IgD-negative memory B cell (primary cell): ENCODE data around the gene SMAD5. TPM values are rescaled to one million over a fixed set of nuclear protein-coding genes. Genes with fewer than 3 reads are reported as not detected.

Source experiments
- H3K27ac Mint-ChIP-seq, 3 donors: one replicate each; pipeline ENCODE4 v1.8.0; 2020 to 2022; ENCODE audit warnings: mild to moderate bottlenecking in 3 of 3, mixed read lengths in 3 of 3, moderate library complexity in 1 of 3
- H3K27me3 Mint-ChIP-seq: one replicate; pipeline ENCODE4 v1.8.0; 2021; ENCODE audit warnings: mixed read lengths
- H3K36me3 Mint-ChIP-seq: one replicate; pipeline ENCODE4 v1.8.0; 2020; ENCODE audit warnings: mild to moderate bottlenecking, mixed read lengths
- H3K4me1 Mint-ChIP-seq, 3 donors: one replicate each; pipeline ENCODE4 v1.8.0; 2020 to 2022; ENCODE audit warnings: mixed read lengths in 3 of 3, mild to moderate bottlenecking in 1 of 3
- H3K4me3 Mint-ChIP-seq, 4 donors: one replicate each; pipeline ENCODE4 v1.8.0; 2020 to 2022; ENCODE audit warnings: mild to moderate bottlenecking in 4 of 4, mixed read lengths in 4 of 4, moderate library complexity in 3 of 4
- H3K9me3 Mint-ChIP-seq, 3 donors: one replicate each; pipeline ENCODE4 v1.8.0; 2020 to 2021; ENCODE audit warnings: mixed read lengths in 3 of 3, mild to moderate bottlenecking in 1 of 3
- polyA plus RNA-seq: library from polyadenylated mRNA; unstranded; fragments of 300-500 nt; fragmentation: Illumina TruSeq; gene quantifications from one replicate; pipeline ENCODE4 v1.2.3, GENCODE V29; 2021

The SMAD5 gene
- polyA plus RNA-seq, 1 donor from 2014 or later, result 26.9 TPM

DNA sequence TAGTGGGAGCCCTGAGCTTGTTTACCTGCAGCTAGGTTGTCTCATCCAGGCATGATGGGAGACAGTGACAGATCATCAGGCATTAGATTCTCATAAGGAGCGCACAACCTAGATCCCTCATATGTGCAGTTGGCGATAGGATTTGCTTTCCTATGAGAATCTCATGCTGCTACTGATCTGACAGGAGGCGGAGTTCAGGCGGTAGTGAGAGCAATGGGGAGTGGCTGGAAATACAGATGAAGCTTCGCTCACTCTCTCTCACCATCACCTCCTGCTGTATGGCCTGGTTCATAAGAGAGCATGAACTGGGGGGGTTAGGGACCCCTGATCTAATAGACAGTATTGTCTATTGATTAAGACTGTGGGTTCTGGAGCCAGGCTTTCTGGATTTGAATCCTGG is 24.9 kb downstream of the SMAD5 start:
- H3K27ac Mint-ChIP-seq, result no peak overlapping the region
- H3K36me3 Mint-ChIP-seq, result peaks cover 20% of the 10 kb centered on the region
- no peak overlapping the region for H3K4me3 Mint-ChIP-seq
- H3K9me3 Mint-ChIP-seq, result no peaks in the 10 kb centered on the region
- H3K4me1 Mint-ChIP-seq, result peaks cover 4 to 8% (median 8%) of the 10 kb centered on the region in 3 donors
- no peaks in the 10 kb centered on the region for H3K27me3 Mint-ChIP-seq

DNA sequence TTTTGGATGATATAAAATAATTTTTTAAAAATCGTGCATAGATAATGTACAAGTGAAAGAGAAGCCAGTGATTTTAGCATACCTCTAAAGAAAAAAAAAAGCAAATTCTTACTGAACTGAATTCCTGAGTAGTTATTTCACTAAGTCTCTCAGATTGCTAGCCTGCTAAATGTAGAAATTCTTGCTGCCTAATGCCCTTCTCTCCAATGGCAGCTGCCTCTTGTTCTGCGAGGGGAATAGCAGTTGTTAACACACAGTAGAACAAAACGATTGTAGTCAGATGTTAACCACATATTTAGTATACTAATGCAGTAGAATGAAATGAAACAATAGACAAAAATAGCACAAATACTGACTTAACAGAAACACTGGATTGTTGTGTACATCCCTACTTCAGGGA is 26.8 kb downstream of the SMAD5 start:
- Mint-ChIP-seq H3K36me3 (peaks cover 13% of the 10 kb centered on the region), H3K27ac (no peak overlapping the region), H3K4me1 (peaks cover 8 to 12% (median 8%) of the 10 kb centered on the region in 3 donors), H3K4me3 (no peak overlapping the region), H3K9me3 (no peaks in the 10 kb centered on the region), H3K27me3 (no peaks in the 10 kb centered on the region)

DNA sequence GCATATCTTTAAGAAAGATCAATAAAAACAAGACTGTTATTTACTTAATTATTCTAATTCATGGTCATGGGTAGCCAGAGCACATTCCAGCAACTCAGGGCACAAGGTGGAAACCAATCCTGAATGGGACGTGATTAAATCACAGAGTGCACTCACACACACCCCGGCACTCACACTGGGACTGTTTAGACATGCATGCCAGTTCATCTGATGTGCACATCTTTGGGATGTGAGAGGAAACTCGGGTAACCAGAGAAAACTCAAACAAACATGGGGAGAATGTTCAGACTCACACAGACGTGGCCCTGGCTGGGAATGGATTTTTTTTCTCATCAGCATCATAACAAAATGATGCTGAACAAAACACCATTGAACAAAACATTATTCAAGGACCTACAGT is 29.4 kb downstream of the SMAD5 start:
- H3K36me3 Mint-ChIP-seq, result peaks cover 12% of the 10 kb centered on the region
- no peaks in the 10 kb centered on the region for H3K9me3 Mint-ChIP-seq
- peaks cover 14 to 17% (median 15%) of the 10 kb centered on the region in 3 donors for H3K4me1 Mint-ChIP-seq
- no peak overlapping the region for H3K27ac Mint-ChIP-seq
- no peaks in the 10 kb centered on the region for H3K27me3 Mint-ChIP-seq
- H3K4me3 Mint-ChIP-seq, result no peak overlapping the region

DNA sequence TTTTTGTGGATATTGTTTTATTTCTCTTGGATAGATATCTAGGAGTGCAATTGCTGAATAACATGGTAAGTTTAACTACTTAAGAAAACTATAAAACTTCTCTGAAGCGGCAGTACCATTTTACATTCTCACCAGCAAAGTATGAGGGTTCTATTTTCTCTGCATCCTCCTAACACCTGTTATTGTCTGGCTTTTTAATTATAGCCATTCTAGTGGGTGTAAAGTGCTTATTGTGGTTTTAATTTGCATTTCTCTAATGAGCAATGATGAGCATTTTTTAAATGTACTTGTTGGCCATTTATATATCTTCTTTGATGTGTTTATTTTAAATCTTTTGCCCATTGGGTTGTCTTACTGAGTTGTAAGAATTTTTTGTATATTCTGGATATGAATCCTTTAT is 31.6 kb downstream of the SMAD5 start:
- Mint-ChIP-seq H3K4me1 (peaks cover 15 to 20% (median 18%) of the 10 kb centered on the region in 3 donors), H3K4me3 (no peak overlapping the region), H3K27me3 (no peaks in the 10 kb centered on the region), H3K36me3 (peaks cover 15% of the 10 kb centered on the region), H3K27ac (peak overlapping the region in 1 of 3 donors; percentile 9), H3K9me3 (no peaks in the 10 kb centered on the region)

DNA sequence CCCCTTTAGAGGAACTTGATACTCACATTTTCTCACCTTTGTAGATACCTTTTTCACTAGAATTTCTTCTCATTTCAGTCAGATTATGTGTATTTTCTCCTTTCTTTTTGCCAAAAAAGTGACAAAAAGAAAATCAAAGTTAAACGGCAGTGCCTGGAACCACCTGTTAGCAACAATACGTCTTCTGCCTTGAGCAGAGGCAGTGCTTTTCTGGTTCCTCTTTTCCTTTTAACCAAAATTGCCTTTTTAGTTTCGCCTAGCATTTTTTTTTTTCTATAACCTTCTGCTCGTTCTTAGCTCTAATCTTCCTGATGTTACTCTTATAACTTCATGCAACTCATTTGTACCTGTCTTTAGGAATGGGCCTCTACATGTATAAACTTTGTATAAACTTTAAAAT is 34.3 kb downstream of the SMAD5 start:
- peak overlapping the region in 1 of 3 donors; percentile 79 for H3K27ac Mint-ChIP-seq
- H3K27me3 Mint-ChIP-seq, result no peaks in the 10 kb centered on the region
- no peaks in the 10 kb centered on the region for H3K9me3 Mint-ChIP-seq
- H3K4me1 Mint-ChIP-seq, result peaks cover 13 to 24% (median 15%) of the 10 kb centered on the region in 3 donors
- H3K4me3 Mint-ChIP-seq, result peak overlapping the region in 2 of 4 donors; percentile 6 to 24
- peaks cover 13% of the 10 kb centered on the region for H3K36me3 Mint-ChIP-seq

DNA sequence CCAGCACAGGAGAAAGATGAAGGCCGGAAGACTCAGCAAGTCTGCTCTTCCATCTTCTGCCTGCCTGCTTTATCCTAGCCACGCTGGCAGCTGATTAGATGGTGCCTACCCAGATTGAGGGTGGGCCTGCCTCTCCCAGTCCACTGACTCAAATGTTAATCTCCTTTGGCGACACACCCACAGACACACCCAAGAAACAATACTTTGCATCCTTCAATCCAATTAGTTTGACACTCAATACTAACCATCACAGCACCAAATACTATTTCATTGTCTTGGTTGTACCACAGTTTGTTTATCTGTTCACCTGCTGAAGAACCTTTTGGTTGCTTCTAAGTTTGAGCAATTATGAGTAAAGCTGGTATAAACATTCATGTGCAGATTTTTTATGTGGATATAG is 36.6 kb downstream of the SMAD5 start:
- Mint-ChIP-seq H3K27ac (no peak overlapping the region), H3K36me3 (peaks cover 18% of the 10 kb centered on the region), H3K4me1 (peaks cover 13 to 22% (median 13%) of the 10 kb centered on the region in 3 donors), H3K9me3 (no peaks in the 10 kb centered on the region), H3K4me3 (no peak overlapping the region), H3K27me3 (no peaks in the 10 kb centered on the region)

DNA sequence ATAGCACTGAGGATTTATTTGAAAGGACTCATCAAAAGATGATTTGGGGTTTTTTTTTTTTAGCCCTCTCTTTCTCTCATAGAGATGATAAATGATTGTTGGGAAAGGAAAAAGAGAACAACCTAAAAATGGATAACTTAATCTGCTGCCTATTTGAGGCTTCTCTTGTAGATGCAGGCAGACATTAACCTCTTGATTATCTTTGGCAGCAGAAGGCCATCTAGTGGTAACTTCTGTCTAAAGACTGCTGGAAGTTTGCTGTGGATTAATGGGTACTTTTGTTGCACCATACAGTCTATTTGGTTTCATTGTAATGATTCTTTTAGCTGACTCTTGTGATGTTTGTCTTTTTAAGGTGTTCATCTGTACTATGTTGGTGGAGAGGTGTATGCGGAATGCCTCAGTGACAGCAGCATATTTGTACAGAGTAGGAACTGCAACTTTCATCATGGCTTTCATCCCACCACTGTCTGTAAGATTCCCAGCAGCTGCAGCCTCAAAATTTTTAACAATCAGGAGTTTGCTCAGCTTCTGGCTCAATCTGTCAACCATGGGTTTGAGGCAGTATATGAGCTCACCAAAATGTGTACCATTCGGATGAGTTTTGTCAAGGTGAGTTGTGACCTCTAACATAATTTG is 41.5 kb downstream of the SMAD5 start:
- no peak overlapping the region for H3K27ac Mint-ChIP-seq
- peaks cover 11% of the 10 kb centered on the region for H3K36me3 Mint-ChIP-seq
- no peak overlapping the region for H3K4me3 Mint-ChIP-seq
- peaks cover 0 to 4% (median 1%) of the 10 kb centered on the region in 3 donors for H3K4me1 Mint-ChIP-seq
- H3K27me3 Mint-ChIP-seq, result no peaks in the 10 kb centered on the region
- no peaks in the 10 kb centered on the region for H3K9me3 Mint-ChIP-seq

DNA sequence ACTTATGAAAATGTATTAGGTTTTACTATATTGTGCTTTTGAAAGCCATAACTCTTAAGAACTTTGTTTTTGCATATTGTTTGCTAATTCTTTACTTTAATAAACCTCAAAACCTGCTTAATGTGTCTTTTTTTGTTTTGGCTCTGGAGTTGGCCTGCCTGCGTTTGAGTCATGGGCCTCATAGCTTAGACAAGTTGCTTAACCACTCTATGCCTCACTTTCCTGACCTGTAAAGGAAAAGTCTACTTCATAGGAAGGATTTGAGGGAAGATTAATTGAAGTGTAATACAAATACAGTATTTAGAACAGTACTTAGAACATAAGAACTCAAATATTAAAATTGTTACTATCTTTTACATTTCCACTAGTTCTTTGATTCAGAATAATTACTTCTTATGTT is 50.0 kb downstream of the SMAD5 start:
- Mint-ChIP-seq H3K9me3 (no peaks in the 10 kb centered on the region), H3K27ac (no peak overlapping the region), H3K36me3 (peaks cover 15% of the 10 kb centered on the region), H3K4me3 (no peak overlapping the region), H3K4me1 (no peaks in the 10 kb centered on the region), H3K27me3 (no peaks in the 10 kb centered on the region)

DNA sequence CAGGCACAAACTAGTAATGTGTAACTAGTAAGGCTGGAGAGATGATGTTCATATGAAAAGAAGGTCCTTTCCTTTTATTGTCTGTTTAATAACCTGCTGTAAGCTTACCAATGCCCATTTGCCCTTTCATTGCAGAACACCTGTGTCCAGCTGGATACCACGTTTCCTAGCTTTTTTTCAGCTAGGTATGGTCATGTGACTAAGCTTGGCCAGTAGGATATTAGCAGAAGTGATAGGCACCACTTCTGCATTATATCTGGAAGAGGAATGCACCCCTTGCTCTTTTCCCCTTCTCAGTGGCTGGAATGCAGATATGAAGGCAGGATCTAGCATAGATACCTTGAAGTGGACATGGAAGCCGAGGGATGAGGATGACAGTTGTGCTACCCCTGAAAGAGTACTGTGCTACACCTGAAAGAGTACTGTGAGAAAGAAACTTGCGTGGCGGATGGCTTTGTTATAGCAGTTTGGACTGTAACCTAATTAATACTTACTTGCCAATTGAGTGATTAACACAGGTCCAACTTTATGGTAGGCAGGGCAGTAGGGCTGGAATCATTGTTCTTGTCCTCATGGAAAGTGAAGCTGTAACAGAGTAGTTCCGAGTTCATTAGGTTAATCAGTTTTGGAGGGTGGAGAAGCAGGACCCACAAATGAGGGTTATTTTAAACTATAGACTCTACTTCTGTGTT is 53.5 kb downstream of the SMAD5 start:
- no peak overlapping the region for H3K27ac Mint-ChIP-seq
- peaks cover 0 to 2% (median 1%) of the 10 kb centered on the region in 3 donors for H3K4me1 Mint-ChIP-seq
- H3K9me3 Mint-ChIP-seq, result no peaks in the 10 kb centered on the region
- no peak overlapping the region for H3K4me3 Mint-ChIP-seq
- H3K36me3 Mint-ChIP-seq, result peaks cover 18% of the 10 kb centered on the region
- H3K27me3 Mint-ChIP-seq, result peaks cover 6% of the 10 kb centered on the region

DNA sequence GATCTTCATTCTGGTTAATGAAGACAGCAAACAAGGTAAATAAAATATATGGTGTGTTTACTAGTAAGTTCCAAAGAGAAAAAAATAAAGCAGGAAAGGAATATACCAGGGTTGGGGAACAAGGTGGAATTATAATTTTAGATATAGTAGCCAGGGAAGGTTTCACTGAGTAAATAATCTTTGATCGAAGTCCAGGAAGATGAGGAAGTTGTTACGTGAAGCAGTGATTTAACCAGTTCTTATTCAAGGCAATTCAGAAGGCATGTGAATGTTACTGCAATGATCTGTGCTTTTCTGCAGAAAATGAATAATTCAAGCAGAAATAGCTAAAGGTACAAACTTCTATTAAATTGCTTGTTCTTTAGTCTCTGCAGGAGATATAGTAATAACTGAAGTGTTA is 54.2 kb downstream of the SMAD5 start:
- Mint-ChIP-seq H3K36me3 (peaks cover 18% of the 10 kb centered on the region), H3K9me3 (no peaks in the 10 kb centered on the region), H3K27me3 (peaks cover 12% of the 10 kb centered on the region), H3K27ac (no peak overlapping the region), H3K4me3 (no peak overlapping the region), H3K4me1 (peaks cover 0 to 3% (median 1%) of the 10 kb centered on the region in 3 donors)

DNA sequence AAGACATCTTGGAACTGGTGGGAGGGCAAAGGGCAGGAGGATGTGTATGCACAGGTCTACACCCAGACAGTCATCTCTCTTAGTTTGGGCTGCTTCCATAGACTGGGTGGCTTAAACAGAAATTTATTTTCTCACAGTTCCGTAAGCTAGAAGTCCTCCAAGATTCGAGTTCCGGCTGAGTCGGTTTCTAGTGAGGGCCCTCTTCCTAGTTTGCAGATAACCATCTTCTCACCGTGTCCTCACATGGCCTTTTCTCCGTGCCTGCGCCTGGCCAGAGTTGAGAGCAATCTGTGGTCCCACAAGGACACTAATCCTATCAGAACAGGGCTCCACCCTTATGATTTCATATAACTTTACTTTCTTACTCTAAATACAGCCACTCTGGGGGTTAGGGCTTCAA is 56.2 kb downstream of the SMAD5 start:
- H3K4me1 Mint-ChIP-seq, result peaks cover 1 to 3% (median 3%) of the 10 kb centered on the region in 3 donors
- peaks cover 13% of the 10 kb centered on the region for H3K36me3 Mint-ChIP-seq
- H3K27ac Mint-ChIP-seq, result no peak overlapping the region

DNA sequence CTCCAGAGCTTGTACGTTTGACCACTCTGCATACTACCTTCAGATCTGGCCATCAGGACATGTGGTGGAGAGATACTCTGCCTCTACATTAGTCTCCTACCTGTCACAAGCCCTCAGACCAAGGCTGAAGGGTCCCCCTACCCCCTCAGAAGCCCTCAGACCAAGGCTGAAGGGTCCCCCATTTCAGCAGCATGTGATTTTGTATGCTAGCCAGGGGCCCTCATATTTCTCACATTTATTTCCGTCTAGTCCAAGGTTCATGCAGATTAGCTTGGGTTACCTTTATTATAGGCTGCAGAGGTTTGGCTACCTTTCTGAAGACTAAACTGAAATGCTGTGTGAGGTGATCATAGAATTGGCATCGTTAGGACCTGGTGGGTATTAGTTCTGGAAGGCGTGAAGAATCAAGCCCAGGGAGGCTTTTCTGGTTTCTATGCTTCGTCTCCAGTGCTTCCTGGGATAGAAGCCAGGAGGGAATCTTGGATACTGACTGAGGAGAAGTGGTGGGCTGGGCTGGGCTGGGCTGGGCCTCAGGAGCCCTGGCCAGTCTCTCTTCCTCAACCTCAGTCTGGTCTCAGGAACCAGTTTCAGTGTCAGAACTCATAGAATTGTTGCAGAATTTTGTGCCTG is 57.6 kb downstream of the SMAD5 start:
- peaks cover 29% of the 10 kb centered on the region for H3K27me3 Mint-ChIP-seq
- peaks cover 13% of the 10 kb centered on the region for H3K36me3 Mint-ChIP-seq
- H3K4me1 Mint-ChIP-seq, result peaks cover 3 to 5% (median 3%) of the 10 kb centered on the region in 3 donors
- peak overlapping the region in 1 of 4 donors; percentile 6 for H3K4me3 Mint-ChIP-seq
- no peaks in the 10 kb centered on the region for H3K9me3 Mint-ChIP-seq
- H3K27ac Mint-ChIP-seq, result no peak overlapping the region

More for the DNA sequence above, 56.2 kb downstream of the SMAD5 start:
- Mint-ChIP-seq H3K4me3 (no peak overlapping the region), H3K27me3 (peaks cover 21% of the 10 kb centered on the region), H3K9me3 (no peaks in the 10 kb centered on the region)

DNA sequence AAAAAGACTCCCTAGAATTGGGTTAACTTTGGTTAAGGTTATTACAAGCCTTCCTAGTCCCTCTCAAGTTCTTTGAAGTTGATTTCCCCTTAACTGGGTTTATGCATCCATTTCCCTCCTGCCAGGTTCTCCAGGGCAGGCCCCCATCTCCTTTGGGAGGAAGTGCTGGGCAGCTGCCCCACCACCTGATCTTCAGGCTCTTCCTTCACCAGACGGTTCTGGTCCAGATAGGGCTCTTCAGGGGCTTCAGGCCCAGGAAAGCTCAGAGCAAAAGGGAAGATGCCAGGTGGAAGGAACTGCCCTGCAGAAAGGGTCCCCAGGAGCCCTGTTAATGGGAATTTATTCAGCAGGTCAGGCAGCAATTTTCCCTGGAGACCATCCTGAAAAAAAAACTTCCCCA is 58.3 kb downstream of the SMAD5 start:
- Mint-ChIP-seq H3K9me3 (no peaks in the 10 kb centered on the region), H3K4me1 (peaks cover 3 to 5% (median 3%) of the 10 kb centered on the region in 3 donors), H3K27me3 (peaks cover 29% of the 10 kb centered on the region), H3K4me3 (no peak overlapping the region), H3K36me3 (peaks cover 13% of the 10 kb centered on the region), H3K27ac (no peak overlapping the region)

DNA sequence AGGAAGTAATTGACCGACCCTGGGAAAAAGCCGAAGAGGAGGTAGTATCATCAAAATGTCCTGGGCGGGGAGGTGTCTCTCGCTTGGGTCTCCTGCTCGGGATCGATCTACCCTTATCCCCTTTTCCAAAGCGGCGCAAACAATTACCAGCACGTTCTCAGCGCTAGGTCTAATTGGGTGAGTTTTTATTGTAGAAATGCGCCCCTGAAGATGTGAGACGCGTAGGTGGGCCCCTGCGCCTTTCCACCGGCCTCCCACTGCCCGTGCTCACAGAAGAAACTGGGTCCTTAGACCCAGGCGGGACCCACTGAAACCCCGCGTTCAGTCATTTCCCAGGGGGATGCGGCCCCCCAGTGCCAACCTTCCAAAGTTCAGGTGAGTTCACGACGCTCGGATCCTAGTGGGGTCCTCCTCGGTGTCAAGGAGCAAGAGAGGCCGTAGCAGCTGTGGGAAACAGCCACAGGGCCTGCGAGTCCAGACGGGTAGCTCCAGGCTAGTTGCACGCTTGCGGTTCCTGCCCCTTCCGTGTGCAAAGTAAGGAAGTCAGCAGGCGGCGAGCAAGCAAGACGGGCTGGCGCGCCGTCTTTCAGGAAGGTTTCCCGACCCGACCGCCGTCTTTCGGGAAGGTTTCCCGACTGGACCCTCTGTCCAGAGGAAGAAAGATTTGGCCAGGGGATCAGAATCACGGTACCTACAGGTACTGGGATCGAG is 58.8 kb downstream of the SMAD5 start:
- Mint-ChIP-seq H3K4me1 (peaks cover 3 to 5% (median 3%) of the 10 kb centered on the region in 3 donors), H3K4me3 (peak overlapping the region in 1 of 4 donors; percentile 8), H3K27ac (peak overlapping the region in 1 of 3 donors; percentile 64)

DNA sequence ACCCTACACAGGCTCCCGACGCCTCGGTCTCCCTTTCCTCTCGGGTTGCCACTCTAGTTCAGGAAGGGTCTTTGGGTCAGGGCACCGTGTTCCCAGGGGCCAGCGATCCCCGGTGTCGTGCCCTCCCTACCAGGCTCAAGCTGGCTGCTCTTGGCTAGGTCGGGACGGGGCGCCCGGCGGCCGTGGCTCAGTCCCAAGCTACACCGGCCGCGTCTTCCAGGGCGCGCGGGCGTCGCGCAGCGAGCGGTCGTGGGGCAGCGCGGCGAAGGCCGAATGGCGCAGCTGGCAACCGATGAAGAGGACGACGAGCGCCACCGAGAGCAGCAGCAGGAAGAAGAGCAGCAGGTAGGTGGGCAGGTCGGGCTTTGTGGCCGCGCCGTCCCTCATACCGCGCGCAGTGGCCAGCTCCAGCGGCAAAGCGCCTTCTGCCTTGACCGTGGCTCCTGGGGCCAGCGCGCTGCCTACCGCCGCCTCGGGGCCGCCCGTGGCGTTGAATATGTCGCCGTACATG is 59.4 kb downstream of the SMAD5 start:
- H3K27ac Mint-ChIP-seq, result no peak overlapping the region
- no peak overlapping the region for H3K4me3 Mint-ChIP-seq
- H3K9me3 Mint-ChIP-seq, result no peaks in the 10 kb centered on the region
- peaks cover 30% of the 10 kb centered on the region for H3K27me3 Mint-ChIP-seq
- H3K36me3 Mint-ChIP-seq, result peaks cover 7% of the 10 kb centered on the region
- H3K4me1 Mint-ChIP-seq, result peaks cover 3 to 5% (median 3%) of the 10 kb centered on the region in 3 donors

More for the DNA sequence above, 58.8 kb downstream of the SMAD5 start:
- Mint-ChIP-seq H3K9me3 (no peaks in the 10 kb centered on the region), H3K27me3 (peaks cover 30% of the 10 kb centered on the region), H3K36me3 (peaks cover 11% of the 10 kb centered on the region)
